Neural cell (in vitro differentiated cells): ENCODE results near the gene GFRA4.

Experiments used
- EP300 ChIP-seq: fragments of 450-650 bp; conservative IDR thresholded peaks from 2 replicates; pipeline ENCODE4 v1.6.1; 2014; ENCODE audit warnings: antibody characterized with exemption, mild to moderate bottlenecking, moderate library complexity; ENCODE audit not compliant: poor library complexity, severe bottlenecking
- EZH2 ChIP-seq: fragments of 200-600, 300-800 bp; shearing (Covaris generic), sonication (generic); IDR thresholded peaks from 2 replicates; pipeline ENCODE4 v1.6.1; 2014; ENCODE audit warnings: antibody characterized with exemption, low read length, borderline replicate concordance, mild to moderate bottlenecking; ENCODE audit not compliant: insufficient read depth, poor library complexity, severe bottlenecking
- MXI1 ChIP-seq: fragments of 450-650 bp; conservative IDR thresholded peaks from 2 replicates; pipeline ENCODE4 v1.6.1; 2014; ENCODE audit warnings: antibody characterized with exemption, mild to moderate bottlenecking; ENCODE audit not compliant: poor library complexity, severe bottlenecking
- POLR2AphosphoS5 ChIP-seq: IDR thresholded peaks from 2 replicates; pipeline ENCODE4 v1.6.1; 2012
- RAD21 ChIP-seq: fragments of 450-650 bp; conservative IDR thresholded peaks from 2 replicates; pipeline ENCODE4 v1.6.1; 2014; ENCODE audit warnings: antibody characterized with exemption, mild to moderate bottlenecking, moderate library complexity
- SMC3 ChIP-seq: fragments of 450-650 bp; conservative IDR thresholded peaks from 2 replicates; pipeline ENCODE4 v1.6.1; 2014; ENCODE audit warnings: antibody characterized with exemption, mild to moderate bottlenecking, moderate library complexity; ENCODE audit not compliant: poor library complexity
- TAF1 ChIP-seq: IDR thresholded peaks from 2 replicates; pipeline ENCODE4 v1.6.1; 2012; ENCODE audit warnings: low read depth
- TF ChIP-seq, protein P1 (sequence below): fragments of 450-650 bp; IDR thresholded peaks from 2 replicates; pipeline ENCODE4 v1.5.1; 2014; ENCODE audit warnings: antibody characterized with exemption, mild to moderate bottlenecking, moderate library complexity; ENCODE audit not compliant: poor library complexity, severe bottlenecking
- TF ChIP-seq, protein P2 (sequence below): IDR thresholded peaks from 2 replicates; pipeline ENCODE4 v1.6.1; 2012; ENCODE audit warnings: borderline replicate concordance

DNA sequence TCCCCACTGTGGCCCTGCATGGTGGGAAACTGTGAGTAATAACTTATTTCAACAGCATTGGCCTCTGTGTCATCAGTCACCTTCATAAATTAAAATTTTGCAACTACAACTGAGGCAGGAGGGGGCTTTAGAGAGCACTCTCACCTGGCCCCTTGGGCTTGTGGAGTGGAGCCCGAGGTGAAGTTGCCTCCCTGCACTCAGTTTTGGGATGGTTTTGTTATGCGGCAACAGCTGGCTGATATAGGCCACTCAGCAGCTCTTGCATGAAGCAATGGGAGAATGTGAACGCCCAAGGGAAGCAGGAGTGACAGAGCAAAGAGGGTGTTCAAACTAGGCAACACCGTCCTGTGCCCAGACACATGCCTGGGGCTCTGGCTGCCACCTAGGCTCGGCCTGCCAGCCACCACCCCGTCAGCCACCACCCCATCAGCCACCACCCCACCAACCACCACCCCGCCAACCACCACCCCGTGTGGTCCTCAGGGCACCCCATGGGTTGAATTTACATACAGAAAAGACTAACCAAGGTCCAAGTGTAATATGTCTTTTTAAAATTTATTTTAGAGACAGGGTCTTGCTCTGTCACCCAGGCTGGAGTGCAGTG, 4.3 kb upstream of the GFRA4 start:
- TF ChIP-seq MXI1 (no peak), EZH2 (no peak), SMC3 (no peak), POLR2AphosphoS5 (no peak), TAF1 (no peak), EP300 (no peak), RAD21 (no peak)
- TF ChIP-seq, protein P1, sequence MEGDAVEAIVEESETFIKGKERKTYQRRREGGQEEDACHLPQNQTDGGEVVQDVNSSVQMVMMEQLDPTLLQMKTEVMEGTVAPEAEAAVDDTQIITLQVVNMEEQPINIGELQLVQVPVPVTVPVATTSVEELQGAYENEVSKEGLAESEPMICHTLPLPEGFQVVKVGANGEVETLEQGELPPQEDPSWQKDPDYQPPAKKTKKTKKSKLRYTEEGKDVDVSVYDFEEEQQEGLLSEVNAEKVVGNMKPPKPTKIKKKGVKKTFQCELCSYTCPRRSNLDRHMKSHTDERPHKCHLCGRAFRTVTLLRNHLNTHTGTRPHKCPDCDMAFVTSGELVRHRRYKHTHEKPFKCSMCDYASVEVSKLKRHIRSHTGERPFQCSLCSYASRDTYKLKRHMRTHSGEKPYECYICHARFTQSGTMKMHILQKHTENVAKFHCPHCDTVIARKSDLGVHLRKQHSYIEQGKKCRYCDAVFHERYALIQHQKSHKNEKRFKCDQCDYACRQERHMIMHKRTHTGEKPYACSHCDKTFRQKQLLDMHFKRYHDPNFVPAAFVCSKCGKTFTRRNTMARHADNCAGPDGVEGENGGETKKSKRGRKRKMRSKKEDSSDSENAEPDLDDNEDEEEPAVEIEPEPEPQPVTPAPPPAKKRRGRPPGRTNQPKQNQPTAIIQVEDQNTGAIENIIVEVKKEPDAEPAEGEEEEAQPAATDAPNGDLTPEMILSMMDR: no peak
- TF ChIP-seq, protein P2, sequence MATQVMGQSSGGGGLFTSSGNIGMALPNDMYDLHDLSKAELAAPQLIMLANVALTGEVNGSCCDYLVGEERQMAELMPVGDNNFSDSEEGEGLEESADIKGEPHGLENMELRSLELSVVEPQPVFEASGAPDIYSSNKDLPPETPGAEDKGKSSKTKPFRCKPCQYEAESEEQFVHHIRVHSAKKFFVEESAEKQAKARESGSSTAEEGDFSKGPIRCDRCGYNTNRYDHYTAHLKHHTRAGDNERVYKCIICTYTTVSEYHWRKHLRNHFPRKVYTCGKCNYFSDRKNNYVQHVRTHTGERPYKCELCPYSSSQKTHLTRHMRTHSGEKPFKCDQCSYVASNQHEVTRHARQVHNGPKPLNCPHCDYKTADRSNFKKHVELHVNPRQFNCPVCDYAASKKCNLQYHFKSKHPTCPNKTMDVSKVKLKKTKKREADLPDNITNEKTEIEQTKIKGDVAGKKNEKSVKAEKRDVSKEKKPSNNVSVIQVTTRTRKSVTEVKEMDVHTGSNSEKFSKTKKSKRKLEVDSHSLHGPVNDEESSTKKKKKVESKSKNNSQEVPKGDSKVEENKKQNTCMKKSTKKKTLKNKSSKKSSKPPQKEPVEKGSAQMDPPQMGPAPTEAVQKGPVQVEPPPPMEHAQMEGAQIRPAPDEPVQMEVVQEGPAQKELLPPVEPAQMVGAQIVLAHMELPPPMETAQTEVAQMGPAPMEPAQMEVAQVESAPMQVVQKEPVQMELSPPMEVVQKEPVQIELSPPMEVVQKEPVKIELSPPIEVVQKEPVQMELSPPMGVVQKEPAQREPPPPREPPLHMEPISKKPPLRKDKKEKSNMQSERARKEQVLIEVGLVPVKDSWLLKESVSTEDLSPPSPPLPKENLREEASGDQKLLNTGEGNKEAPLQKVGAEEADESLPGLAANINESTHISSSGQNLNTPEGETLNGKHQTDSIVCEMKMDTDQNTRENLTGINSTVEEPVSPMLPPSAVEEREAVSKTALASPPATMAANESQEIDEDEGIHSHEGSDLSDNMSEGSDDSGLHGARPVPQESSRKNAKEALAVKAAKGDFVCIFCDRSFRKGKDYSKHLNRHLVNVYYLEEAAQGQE: no peak
